ENCODE measurements around the gene SLC5A11.
"Not testable (repeated sequence)": the region's sequence is repeated elsewhere in the genome, so short reads cannot be mapped to it uniquely, and the experiment has no call there.

The SLC5A11 gene

DNA sequence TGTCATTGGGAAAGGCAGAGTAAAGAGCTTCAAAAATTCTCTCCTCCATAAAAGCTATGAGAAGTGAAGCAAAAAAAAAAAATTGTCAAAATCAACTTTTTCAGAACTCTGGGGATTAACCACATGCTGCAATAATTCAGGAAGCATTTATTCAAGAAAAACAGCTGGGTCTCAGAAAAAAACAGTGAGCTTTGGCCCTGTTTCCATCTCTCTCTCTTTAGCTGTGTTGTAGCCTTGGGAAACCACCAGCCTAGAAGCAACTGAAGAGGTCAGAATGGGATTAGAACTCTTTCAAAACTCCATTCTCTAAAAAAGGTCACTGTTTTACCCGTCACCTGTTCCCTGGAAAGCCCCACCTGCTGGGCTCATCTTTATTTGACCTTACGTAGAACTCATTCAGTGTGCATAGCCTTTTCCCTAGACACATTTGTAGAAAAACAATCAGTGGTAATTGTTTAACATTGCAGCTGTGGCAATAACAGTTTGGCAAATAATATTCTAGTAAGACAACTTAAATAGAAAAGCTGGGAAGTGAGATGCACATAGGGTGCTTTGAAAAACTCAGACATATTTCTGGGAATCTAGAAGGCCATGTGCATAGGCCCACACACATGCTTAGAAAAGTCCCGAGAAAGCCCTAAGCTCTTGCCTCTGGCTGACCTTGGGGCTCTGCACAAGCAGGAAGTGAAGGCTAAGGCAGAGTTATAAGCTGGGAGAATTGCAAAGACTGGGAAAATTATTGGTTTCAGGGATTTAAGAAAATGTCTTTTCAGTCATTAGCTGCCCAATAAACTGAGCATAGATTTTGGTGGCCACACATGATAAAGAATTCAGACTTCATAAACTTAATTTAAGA lies 18.0 kb downstream of the SLC5A11 start:
- DNase-seq = no peak

- DNase-seq = no peak
Observed at GRCh38 chr16:24869033-24869432, 23.3 kb downstream of the SLC5A11 start.

DNA sequence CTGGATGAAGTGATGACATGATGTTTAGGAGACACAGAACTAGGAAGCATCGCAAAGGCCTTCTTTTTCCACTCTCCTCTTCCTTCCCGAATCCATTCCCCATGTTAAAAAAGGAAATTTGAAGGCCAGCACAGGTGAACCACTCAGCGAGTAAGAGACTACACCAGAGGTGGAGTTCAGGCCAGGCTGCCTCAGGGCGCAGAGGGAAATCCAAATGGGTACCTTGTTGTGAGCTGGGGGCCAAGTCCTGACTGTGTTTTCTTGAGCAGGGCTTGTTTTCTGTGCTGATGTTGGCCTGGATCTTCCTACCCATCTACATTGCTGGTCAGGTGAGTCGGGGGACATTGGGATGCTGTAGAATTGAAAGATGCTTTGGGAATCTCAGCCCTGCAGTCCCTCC lies 26.1 kb downstream of the SLC5A11 start:
- no peak for DNase-seq

- DNase-seq = no peak
Observed at GRCh38 chr16:24873028-24873427, 27.3 kb downstream of the SLC5A11 start.

- no peak for DNase-seq
Observed at GRCh38 chr16:24875466-24875865, 29.7 kb downstream of the SLC5A11 start.

DNA sequence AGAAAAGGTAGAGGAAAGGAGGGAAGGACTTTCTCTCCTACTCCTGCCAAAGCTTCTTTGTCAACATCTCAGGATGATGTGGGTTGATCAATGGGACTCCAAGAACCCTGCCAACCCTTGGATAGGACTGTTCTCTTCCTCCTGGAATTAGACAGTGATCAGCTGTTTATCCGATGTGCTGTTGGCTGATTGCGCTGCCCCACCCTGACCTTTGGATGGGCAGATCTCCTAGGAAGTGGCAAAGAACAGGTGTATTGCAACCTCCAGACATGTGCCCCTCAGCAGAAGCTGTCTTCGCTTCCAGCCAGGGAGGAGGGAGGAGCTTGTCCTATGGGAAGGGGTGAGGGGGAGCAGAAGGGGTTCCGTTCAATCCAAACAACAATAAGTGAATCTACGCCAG lies 30.5 kb downstream of the SLC5A11 start:
- DNase-seq = no peak

GRCh38 chr16:24879684-24880083 lies 33.9 kb downstream of the SLC5A11 start:
- no peak for DNase-seq

- DNase-seq = no peak
Observed at GRCh38 chr16:24883714-24884151, 38.0 kb downstream of the SLC5A11 start.

GRCh38 chr16:24887472-24887871 lies 41.7 kb downstream of the SLC5A11 start:
- no peak for DNase-seq

GRCh38 chr16:24890746-24891145 lies 45.0 kb downstream of the SLC5A11 start:
- DNase-seq = no peak

GRCh38 chr16:24896439-24896838 lies 50.7 kb downstream of the SLC5A11 start:
- DNase-seq = no peak

GRCh38 chr16:24897522-24897921 lies 51.8 kb downstream of the SLC5A11 start:
- not testable (repeated sequence) for DNase-seq

GRCh38 chr16:24900230-24900629 lies 54.5 kb downstream of the SLC5A11 start:
- no peak for DNase-seq

DNA sequence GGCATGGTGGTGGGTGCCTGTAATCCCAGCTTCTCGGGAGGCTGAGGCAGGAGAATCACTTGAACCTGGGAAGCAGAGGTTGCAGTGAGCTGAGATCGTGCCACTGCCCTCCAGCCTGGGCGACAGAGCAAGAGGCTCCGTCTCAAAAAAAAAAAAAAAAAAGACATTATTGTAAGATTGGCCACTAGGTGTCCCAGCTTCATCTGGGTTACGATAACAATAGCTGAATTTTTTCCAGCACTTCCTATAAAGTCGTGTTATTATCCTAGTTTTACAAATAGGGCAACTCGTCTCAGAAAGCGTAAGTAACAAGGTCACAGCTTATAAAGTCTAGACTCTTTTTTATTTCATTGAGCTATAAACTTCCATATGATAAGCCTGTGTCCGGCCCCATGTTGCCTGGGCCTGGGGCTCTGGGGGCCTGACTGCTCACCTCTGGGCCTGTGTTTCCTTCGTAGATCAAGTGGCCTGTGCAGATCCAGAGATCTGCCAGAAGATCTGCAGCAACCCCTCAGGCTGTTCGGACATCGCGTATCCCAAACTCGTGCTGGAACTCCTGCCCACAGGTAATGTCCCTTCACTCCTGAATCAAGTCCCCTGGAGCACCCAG lies 60.5 kb downstream of the SLC5A11 start:
- DNase-seq = no peak

- DNase-seq = no peak
Observed at GRCh38 chr16:24906901-24907300, 61.1 kb downstream of the SLC5A11 start.

DNA sequence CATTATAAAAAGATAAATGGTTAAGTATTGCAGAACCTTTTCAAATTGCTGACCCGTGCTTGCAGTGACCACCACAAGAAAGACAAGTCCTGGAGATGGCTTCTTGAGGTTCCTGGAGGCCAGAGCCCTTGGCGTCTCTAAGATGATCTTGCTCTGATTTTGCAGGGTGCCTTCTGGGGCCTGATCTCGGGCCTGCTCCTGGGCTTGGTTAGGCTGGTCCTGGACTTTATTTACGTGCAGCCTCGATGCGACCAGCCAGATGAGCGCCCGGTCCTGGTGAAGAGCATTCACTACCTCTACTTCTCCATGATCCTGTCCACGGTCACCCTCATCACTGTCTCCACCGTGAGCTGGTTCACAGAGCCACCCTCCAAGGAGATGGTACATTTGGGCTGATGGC lies 63.0 kb downstream of the SLC5A11 start:
- no peak for DNase-seq

DNA sequence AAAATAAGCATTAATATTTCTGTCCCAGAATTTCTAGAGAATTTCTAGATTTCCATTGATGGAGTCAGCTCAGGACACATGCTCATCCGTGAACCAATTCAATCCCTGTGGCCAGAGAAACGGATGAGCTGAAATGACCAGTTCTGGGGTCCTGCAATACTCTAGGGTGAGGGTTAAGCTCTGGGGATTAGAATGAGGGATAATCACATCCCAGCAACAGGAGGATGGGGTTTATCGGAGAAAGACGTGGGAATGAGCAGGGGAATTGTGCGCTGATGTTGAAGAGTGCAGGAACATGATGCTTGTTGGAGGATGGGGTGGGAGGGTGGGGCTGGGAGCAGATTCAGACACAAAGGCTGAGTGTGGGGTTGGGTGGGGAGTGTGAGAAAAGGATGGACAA lies 64.1 kb downstream of the SLC5A11 start:
- no peak for DNase-seq

DNA sequence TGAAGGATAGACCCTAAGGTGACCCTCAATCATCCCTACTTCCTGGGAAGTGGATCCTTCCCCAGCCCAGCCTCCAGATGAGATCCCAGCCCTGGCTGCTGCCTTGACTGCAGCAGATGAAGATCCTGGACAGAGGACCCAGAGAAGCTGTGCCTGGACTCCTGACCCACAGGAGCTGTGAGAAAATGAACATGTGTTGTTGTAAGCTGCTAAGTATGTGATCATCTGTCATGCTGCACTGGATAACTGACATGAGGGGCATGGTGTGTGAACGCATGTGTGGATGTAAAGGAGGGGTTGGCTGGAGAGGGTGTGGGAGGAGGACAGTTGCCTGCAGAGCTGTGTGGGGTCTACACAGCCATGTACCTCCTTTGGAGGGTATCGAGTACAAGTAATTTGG lies 69.3 kb downstream of the SLC5A11 start:
- no peak for DNase-seq

- no peak for DNase-seq
Observed at GRCh38 chr16:24915576-24915975, 69.8 kb downstream of the SLC5A11 start.

DNA sequence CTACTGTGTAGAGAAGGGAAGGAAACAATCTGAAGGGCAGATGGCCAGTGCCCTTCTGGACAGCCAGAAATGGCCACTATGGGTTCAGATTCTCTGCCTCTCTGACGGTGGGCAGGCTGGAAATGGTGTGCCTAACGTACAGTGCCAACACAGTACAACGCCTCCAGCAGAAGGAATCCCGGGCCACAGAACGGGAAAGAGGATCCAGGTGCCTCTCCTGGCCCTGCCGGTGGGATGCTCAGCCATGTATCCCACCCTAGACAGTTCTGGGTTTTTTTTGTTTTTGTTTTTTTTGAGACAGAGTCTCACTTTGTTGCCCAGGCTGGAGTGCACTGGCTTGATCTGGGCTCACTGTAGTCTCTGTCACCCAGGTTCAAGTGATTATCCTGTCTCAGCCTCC lies 71.5 kb downstream of the SLC5A11 start:
- DNase-seq = no peak

DNA sequence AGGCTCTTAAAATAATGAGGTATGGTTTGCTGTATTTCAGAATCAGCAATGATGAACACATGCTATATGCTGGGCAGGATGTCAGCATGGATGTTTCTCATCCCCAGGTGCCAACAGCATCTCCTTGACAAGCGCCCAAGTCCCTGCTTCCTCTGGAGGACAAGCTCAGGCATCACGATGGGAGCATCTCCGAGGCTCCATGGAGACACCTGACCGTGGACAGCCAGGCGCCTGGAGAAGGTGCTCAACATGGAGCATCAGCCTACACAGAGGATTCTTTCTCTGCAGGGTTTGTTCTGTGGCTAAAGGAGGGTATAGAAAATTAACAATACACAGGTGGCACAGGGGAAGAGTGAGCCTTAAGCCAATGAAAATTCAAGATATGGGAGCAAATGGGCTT lies 72.1 kb downstream of the SLC5A11 start:
- no peak for DNase-seq

DNA sequence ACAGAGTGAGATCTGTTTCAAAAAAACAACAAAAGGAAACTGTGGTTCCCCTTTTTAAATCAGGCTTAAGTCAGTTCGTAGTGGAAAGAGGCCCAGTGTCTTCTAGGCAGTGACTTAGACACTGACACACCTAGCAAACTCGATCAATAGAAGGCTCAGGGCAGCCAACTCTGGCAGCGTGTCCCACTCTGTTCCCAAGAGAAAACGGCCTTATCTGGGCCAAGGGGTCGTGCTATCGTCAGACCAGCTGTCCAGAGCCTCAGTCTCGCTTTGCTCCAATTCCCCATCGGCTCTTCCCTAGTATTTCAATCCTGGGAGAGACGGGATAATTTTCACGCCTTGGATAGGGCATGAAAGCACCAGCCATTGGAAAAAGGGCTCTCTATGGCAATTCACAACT lies 72.9 kb downstream of the SLC5A11 start:
- DNase-seq = no peak

GRCh38 chr16:24919536-24919935 lies 73.8 kb downstream of the SLC5A11 start:
- DNase-seq = no peak

DNA sequence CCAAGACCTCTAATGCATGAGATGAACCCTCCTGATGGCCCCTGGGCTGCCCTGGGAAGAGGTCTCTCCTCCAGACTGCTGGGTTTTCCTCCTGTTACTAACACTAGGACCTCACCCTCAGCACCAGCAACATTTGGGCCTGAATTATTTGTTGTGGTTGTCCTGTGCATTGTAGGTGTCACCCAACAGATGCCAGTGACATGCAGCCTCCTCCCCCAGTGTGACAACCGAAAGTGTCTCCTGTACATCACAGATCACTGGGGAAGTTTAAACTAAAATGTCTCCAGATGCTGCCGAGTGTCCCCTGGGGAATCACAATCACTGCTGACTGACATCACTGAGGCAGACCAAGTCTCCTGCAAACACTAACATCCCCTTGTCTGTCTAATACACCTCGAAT lies 74.8 kb downstream of the SLC5A11 start:
- no peak for DNase-seq

DNA sequence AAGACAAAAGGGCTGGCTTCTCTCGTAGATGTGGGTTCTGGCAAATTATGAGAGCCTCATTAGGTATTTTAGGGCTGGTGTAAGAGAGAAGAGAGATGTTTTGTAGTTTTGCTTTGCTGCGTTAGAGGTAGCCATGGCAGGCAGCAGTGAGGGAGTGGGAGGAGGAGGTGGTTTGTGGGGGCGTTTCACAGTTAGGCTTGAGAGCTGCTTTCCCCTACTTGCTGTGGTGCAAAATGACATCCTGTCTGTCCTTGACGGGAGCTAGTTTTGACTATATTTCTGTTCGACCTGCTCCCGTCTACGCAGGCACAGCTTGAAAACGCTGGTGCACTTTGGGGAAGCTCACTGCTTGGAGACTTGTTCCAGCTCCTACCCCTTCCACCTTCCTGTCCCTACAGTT lies 75.5 kb downstream of the SLC5A11 start:
- no peak for DNase-seq

Data from NCI-H1105 treated with DMSO at 0.1 percent for 48 hours (cell line).